Aorta (tissue), 5 donors: ENCODE data around the gene SCAMP1. TPM values are rescaled to one million over a fixed set of nuclear protein-coding genes. Genes with fewer than 3 reads are reported as not detected.

Source experiments
- ATAC-seq: fragments of 200-7000 bp; cut with Tn5 transposase; one replicate; pipeline ENCODE4 v1.9.1; 2022; ENCODE audit warnings: moderate library complexity; ENCODE audit not compliant: low FRiP score
- DNase-seq, 2 donors: peaks; one replicate each; pipeline ENCODE4 v3.0.0-alpha.2; 2020
- H3K27ac ChIP-seq, 2 donors: one replicate each; pipeline ENCODE4 v1.5.1; 2013; ENCODE audit warnings: low read length in 2 of 2, mild to moderate bottlenecking in 2 of 2, moderate library complexity in 2 of 2, control low read depth in 1 of 2, inconsistent platforms in 1 of 2, low read depth in 1 of 2
- H3K27me3 ChIP-seq, 2 donors: one replicate each; pipeline ENCODE4 v1.6.1; 2013; ENCODE audit warnings: control low read depth in 1 of 2, low read length in 1 of 2, mild to moderate bottlenecking in 1 of 2, moderate library complexity in 1 of 2; ENCODE audit not compliant: insufficient read depth in 2 of 2, control insufficient read depth in 1 of 2
- H3K36me3 ChIP-seq, 2 donors: one replicate each; pipeline ENCODE4 v1.6.1; 2013; ENCODE audit warnings: control low read depth in 1 of 2, low read length in 1 of 2, mild to moderate bottlenecking in 1 of 2; ENCODE audit not compliant: insufficient read depth in 2 of 2, control insufficient read depth in 1 of 2
- H3K4me1 ChIP-seq, 2 donors: one replicate each; pipeline ENCODE4 v1.6.1; 2013; ENCODE audit warnings: low read length in 2 of 2, control low read depth in 1 of 2, mild to moderate bottlenecking in 1 of 2, moderate library complexity in 1 of 2; ENCODE audit not compliant: insufficient read depth in 2 of 2, control insufficient read depth in 1 of 2
- H3K4me3 ChIP-seq, 2 donors: one replicate each; pipeline ENCODE4 v1.5.1; 2013; ENCODE audit warnings: low read length in 2 of 2, control low read depth in 1 of 2, mild to moderate bottlenecking in 1 of 2
- H3K9me3 ChIP-seq: one replicate; pipeline ENCODE4 v1.6.1; 2013; ENCODE audit warnings: mild to moderate bottlenecking, low read length; ENCODE audit not compliant: control insufficient read depth
- WGBS, 2 donors: extraction: QIAGEN DNeasy Blood & Tissue Kit; methylation state at CpG; one replicate each; pipeline ENCODE4 v1.1.7; 2013; 5-methylcytosine and 5-hydroxymethylcytosine counted together
- intact Hi-C, 2 donors: fragments of 100-400 bp; cut with DNase I; formaldehyde crosslinking; loops; one replicate each; pipeline versions ENCODE4 v1.14.2 to v1.15.0; 2022
- polyA plus RNA-seq, 2 donors: library from polyadenylated mRNA; stranded (reverse); fragments of 200-250 nt; gene quantifications; one replicate each; pipeline ENCODE4 v1.2.3, GENCODE V29; 2013
- total RNA-seq, 2 donors: library from RNA; stranded (reverse); fragmentation: NEBNext Ultra II Directional; extraction: Animal tissue kit (Norgen Biotek cat#: 25700); gene quantifications; one replicate each; pipeline ENCODE4 v1.2.1, GENCODE V29; 2021
- donor health status: healthy with polysubstance abuse.
- donor health status: Bipolar disorder and iron deficiency.
- donor health status: DM: no; HTN: no; CAD: no.
- donor health status: DM: no; HTN: no; CAD: no.
- donor health status: DM: yes; HTN: yes; CAD: no.

SCAMP1 gene
- total and polyA plus RNA-seq, 4 donors, result 6.0 to 48.1 (median 28.4) TPM

DNA sequence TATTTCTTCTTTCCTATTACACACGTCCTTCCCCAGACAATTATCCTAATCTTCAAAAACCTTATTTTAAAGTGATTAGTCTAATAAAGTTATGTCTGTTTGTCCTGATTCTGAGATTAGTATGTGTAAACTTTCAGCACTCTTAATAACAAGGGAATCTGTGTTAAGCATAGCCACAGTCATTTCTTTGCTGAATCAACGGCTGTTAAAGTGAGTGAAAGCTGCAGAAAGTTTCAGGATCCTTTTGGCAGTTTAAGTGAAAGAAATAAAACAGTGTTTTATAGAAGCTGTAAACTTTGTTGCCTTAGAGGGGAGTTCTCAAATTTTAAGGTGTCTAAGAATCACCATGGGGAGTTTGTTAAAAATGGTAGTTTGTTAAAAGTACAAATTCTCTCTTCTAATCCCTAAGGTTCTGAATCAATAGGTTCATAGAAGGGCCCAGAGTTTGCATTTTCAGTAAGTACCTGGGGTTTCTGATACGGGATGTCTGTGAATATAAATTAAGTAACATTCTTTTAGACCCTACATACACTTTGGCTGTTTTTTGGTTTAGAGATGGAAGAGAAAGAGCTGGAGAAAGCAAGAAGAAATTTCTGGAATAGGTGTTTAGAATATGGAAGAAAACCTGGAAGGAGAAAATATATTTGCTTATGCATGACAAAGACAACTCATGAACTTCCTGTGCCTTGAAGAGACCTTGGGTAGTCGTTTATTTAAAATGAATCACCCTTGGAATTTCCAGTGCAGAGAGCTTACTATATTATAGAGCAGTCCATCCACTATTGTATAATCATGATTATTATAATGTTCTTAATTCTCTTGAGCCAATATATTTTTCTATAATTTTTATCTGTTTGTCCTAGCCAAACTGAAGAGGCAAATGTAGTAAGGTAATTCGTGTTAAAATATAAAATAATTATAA is 45.7 kb downstream of the SCAMP1 start:
- 55 to 57% methylated on average over 5 of the region's 5 CpGs for WGBS, 2 donors
- Histone ChIP-seq H3K27ac (no peak overlapping the region), H3K27me3 (no peaks in the 10 kb centered on the region), H3K9me3 (no peaks in the 10 kb centered on the region), H3K36me3 (no peaks in the 10 kb centered on the region), H3K4me1 (peaks cover 0 to 2% of the 10 kb centered on the region in 2 donors), H3K4me3 (no peak overlapping the region)
- DNase-seq, result no peak
- intact Hi-C loops, result no loop called here
- no peak for ATAC-seq

DNA sequence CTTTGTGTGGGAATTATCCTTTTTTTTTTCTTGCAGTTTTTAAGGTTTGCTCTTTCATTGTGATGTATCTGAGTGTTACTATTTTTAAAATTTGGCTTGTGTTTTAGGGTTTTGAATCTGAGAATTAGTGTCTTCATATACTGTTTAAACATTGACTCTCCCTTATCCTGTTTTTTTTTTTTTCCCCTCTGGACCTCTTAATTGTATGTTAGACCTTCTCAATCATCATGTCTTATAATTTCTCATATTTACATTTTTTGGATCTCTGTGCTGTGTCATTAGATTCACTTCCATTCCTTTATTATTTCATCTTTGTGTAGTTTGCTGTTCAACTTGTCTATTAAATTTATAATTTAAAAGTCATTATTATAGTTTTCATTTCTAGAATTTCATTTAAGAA is 47.0 kb downstream of the SCAMP1 start:
- Histone ChIP-seq H3K36me3 (no peaks in the 10 kb centered on the region), H3K27me3 (no peaks in the 10 kb centered on the region), H3K9me3 (no peaks in the 10 kb centered on the region), H3K4me3 (no peak overlapping the region), H3K27ac (no peak overlapping the region), H3K4me1 (peaks cover 0 to 2% of the 10 kb centered on the region in 2 donors)
- intact Hi-C loops, result no loop called here
- no peak for ATAC-seq
- DNase-seq, result no peak

DNA sequence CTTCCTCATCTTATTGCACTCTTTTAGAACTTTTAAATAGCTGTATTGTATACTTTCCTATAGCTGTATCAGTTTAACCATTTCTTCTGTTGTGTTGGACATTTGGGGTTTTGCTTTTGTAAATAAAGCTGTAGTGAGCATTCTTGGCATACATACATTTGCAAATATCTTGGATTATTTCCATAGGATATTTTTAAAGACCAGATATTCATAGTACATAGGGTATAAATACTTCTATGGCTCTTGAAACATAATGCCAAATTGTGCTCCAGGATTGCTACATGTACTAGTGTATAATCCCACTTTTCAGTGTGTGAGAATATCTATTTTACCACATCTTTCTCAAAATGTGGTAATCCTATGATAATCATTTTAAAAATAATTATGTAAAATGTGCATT is 51.2 kb downstream of the SCAMP1 start:
- ATAC-seq, result no peak
- Histone ChIP-seq H3K27me3 (no peaks in the 10 kb centered on the region), H3K27ac (no peak overlapping the region), H3K36me3 (no peaks in the 10 kb centered on the region), H3K4me1 (peaks cover 0 to 2% of the 10 kb centered on the region in 2 donors), H3K4me3 (no peak overlapping the region), H3K9me3 (no peaks in the 10 kb centered on the region)
- intact Hi-C loops, result no loop called here
- DNase-seq, result no peak

DNA sequence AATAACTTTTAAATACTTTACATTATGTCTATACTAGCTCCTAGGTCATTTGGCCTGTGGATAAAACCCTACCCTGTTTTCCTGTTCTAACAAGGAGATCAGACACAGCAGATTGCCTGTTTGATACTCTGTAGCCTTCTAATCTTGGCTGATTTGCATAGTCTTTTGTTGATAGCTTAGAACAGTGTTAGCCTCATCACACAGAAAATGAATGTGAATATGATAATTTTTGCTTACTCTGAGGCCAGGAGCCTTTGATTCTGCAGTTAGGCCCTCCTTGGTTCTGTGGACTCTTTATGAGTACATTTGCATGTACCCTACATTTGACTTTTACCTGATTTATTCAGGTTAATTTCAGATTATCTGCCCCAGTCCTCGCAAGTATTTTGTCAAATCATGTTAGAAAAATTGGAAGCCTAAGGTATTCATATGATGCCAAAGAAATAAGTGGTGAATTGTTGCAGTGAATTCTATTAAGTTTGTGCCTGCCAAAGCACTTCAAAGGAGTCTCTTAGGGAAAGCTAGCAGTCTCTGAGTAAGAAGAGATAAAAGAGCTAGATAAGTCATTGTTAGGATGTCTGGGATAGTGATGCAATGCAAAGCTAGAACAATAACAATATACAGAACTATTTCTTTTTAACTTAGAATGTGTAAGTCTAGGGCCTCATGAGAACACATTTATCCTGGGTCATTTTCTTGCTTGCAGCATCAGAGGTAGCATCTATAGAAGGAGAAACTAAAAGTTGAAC is 56.4 kb downstream of the SCAMP1 start:
- DNase-seq (no peak), ATAC-seq (no peak)
- no peaks in the 10 kb centered on the region for H3K9me3 ChIP-seq
- H3K36me3 ChIP-seq, result no peaks in the 10 kb centered on the region
- WGBS, 2 donors, result 69 to 84% methylated on average over 1 of the region's 1 CpG
- H3K27me3 ChIP-seq, result no peaks in the 10 kb centered on the region
- intact Hi-C loops, result no loop called here
- no peaks in the 10 kb centered on the region for H3K4me1 ChIP-seq
- no peak overlapping the region for H3K4me3 ChIP-seq
- H3K27ac ChIP-seq, result no peak overlapping the region

DNA sequence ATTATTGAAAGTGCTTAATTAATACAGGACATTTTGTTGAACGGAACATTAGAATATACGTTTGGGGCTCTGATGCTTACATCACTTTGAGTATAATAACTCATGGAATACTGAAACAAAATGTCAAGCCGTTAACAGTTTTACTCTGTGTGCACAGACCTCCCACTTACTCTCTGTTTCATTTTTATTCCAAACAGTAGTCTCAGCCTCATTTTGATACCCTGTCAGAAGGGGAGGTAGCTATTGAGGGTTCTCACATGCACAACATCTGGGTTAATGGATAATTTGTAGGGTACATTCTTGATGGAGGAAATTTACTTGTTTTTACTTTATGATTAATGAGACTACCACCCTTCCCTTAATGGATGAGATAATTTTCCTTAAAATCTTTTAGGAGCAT is 59.0 kb downstream of the SCAMP1 start:
- Histone ChIP-seq H3K9me3 (no peaks in the 10 kb centered on the region), H3K27ac (no peak overlapping the region), H3K4me1 (no peaks in the 10 kb centered on the region), H3K4me3 (no peak overlapping the region), H3K27me3 (no peaks in the 10 kb centered on the region), H3K36me3 (no peaks in the 10 kb centered on the region)
- 53 to 56% methylated on average over 3 of the region's 3 CpGs for WGBS, 2 donors
- DNase-seq (no peak), ATAC-seq (no peak)
- intact Hi-C loops, result no loop called here

DNA sequence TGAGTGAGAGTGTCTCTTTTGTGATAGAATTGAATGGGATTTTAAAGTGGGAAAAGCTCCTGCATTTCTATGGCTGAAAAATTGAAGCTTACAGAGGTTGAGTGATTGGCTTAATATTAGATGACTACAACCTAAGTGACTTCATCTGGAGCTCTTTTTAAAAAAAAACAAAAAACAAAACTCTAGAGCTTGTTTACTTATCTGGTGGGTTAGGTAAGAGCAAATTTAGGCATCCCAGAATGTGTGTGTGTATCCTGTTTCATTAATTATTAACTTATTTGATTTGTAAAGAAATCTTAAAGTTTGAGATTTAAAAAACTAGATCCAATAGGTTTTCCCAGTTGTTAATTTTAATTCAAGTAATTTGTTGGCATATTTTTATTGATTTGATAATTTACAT is 60.1 kb downstream of the SCAMP1 start:
- intact Hi-C loops, result no loop called here
- Histone ChIP-seq H3K4me1 (no peaks in the 10 kb centered on the region), H3K27ac (no peak overlapping the region), H3K9me3 (no peaks in the 10 kb centered on the region), H3K27me3 (no peaks in the 10 kb centered on the region), H3K36me3 (no peaks in the 10 kb centered on the region), H3K4me3 (no peak overlapping the region)
- ATAC-seq (no peak), DNase-seq (no peak)

DNA sequence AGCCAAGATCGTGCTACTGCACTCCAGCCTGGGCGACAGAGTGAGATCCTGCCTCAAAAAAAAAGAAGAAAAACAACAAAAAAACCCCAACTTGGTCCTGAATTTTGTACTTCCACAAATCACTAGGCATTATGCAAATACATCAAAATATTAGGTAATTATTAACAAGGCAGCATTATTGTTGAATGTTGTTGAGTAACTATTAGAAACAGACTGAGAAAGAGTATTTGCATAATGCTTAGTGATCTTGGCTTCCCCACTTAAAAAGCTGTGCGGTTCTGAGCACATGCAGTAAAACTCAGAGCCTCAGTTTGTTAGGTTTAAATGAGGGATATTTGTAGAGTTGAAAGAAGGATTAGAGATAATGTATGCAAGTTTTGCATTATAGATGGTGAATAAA is 64.2 kb downstream of the SCAMP1 start:
- Histone ChIP-seq H3K36me3 (no peaks in the 10 kb centered on the region), H3K9me3 (no peaks in the 10 kb centered on the region), H3K4me3 (no peak overlapping the region), H3K27me3 (no peaks in the 10 kb centered on the region), H3K27ac (no peak overlapping the region), H3K4me1 (no peaks in the 10 kb centered on the region)
- ATAC-seq, result no peak
- WGBS, 2 donors, result 93 to 96% methylated on average over 3 of the region's 3 CpGs
- intact Hi-C loops, result no loop called here
- no peak for DNase-seq

DNA sequence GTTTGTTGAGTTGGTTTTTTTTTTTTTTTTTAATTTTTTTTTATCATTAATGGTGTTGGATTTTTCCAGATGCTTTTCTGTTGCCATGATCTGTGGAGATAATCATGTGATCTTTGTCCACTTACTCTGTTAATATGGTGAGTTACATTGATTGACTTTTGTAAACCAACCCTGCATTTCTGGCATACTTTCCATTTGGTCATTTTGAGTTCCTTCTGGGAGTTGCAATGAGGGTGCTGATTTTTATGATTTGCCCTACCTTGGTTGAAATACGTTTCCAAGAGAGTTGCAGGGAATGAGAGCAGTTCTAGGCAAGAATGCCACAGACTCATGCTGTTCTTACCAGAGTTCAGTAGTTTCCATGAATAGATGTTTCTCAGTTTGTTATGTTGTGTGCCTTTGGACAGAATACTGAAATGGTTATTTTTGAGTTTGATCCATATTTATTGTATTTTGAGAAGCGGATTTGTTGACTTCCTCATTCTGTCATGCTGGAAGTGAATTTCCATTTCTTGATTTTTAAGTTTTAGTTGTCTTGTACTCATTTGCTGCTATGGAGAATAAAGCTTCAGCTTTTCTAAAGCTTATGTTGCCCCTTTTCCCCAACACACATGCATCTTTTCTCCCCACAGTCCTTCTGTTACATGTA is 69.0 kb downstream of the SCAMP1 start:
- H3K4me1 ChIP-seq, result no peaks in the 10 kb centered on the region
- H3K27ac ChIP-seq, result no peak overlapping the region
- intact Hi-C loops, result no loop called here
- H3K9me3 ChIP-seq, result no peaks in the 10 kb centered on the region
- no peaks in the 10 kb centered on the region for H3K27me3 ChIP-seq
- ATAC-seq, result no peak
- H3K4me3 ChIP-seq, result no peak overlapping the region
- 69 to 81% methylated on average over 2 of the region's 2 CpGs for WGBS, 2 donors
- no peaks in the 10 kb centered on the region for H3K36me3 ChIP-seq
- DNase-seq, result no peak
